Medulla oblongata (tissue), 1 donor: ENCODE data around the gene CAMK2B.

Experiments used
- DNase-seq: peaks from one replicate; pipeline ENCODE4 v3.0.0-alpha.2; 2015; ENCODE audit errors: extremely low spot score

Gene CAMK2B

DNA sequence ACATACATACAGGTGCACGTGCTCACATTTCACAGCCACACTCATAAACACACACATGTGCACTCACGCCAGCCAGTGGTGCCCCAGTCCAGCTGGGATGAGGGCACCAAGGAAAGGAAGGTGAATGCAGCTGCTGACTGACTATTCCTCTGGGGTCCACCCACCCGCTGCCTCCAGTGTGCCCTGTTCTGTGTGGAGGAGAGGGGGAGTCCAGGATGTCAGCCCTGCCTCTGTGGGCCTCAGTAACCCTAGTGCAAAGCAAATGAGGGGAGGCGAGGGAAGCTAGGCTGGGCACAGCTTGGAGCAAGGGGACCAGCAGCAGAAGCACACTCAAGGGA lies 67.0 kb downstream of the CAMK2B start:
- DNase-seq, result no peak

- DNase-seq, result peak; percentile 47
These were observed 67.6 kb downstream of the CAMK2B start for GRCh38 chr7:44257618-44258422.

GRCh38 chr7:44257213-44257612 lies 68.2 kb downstream of the CAMK2B start:
- no peak for DNase-seq

- no peak for DNase-seq
These were observed 68.9 kb downstream of the CAMK2B start for GRCh38 chr7:44256459-44256858.

DNA sequence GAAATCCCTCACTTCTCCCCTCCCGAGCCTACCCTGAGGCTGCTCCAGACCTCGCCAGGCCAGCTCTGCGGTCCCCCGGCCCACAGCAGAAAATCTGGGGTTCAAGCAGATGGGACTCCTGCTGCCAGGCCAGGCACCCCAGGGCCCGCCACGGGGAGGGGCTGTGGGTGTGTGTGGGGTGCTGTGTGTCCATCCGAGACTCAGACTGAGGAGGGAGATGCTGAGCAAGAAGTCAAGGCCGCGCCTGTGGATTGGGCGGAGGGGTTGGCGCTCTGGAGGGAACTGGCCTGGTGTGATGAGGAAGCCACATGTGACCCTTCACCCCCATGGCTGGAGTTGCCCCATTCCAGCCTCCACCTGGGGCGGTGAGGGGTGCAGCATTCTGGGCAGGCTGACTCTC lies 73.5 kb downstream of the CAMK2B start:
- DNase-seq, result no peak

DNA sequence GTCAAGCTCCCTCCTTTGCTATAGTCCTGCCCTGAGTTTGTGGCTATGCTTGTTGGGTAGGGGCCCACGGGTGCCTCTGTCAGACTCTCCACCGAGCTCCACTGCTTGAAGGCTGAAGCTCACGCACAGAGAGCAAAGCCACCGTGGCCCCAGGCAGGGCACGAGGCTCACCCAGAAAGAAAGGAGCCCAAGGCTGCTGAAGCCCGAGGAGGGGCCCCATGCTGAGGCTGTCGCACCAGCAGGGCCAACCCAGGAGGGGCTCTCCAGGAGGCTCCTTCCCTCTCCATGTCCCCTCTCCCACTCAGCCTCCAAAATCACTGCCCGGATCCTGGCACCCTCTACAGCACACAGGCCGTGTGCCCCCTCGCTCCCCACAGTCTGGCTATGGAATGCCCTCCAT lies 74.1 kb downstream of the CAMK2B start:
- DNase-seq, result no peak

DNA sequence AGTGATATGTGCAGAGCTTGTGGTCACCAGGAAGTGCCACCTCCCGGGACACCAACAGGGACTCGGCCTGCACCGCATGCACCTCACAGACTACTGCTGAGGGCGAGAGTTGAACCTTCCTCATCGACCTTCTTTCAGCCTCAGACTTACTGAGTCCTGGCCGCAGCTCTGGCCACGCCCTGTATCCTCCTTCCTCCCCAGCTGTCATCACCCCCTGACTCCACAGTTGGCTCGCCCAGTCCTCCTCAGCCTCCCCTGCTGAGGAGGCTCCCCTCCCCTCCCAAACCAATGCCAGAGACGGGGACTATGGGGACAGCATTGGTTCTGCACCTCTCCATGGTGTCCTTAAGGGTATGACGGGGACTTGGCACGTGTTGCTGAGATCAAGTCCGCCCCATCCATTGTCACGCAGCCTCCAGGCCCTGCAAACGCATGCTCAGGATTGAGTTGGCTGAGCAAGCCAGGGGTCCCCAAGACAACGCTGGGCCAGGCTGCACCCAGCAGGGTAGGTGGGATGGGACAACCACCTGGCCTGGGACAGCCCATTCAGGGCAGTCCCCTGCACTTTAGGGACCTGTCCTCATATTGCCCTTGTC lies 75.7 kb downstream of the CAMK2B start:
- DNase-seq, result no peak

DNA sequence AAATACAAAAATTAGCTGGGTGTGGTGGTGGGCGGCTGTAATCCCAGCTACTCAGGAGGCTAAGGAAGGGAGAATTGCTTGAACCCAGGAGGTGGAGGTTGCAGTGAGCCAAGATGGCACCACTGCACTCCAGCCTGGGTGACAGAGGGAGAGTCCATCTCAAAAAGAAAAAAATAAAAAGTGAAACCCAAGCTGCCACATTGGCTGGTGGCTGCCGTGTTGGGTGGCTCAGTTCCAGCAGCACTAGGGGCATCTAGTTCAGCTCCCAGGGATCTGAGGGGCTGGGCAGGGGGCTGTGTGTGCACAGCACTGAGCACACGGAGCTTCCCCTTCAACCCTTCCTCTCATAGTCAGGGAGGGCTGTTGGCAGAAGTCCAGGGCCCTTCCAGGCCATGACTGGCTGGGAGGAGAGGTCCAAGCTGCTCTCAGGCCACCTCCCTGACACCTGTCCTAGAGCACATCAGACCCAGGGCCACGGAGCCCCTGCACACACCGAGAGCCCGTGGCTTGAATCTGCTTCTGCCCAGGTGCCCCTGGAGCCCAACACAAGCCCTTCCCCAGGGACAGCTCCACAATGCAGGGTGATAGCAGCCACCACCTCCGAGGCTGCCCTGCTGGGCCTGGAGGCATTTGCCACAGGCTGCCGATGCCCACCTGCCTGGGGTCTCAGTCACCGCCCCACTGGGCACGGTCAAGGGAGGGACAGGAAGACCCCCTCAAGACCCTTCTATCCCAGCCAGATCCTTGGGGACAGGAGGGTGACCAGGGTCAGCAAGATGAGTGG lies 77.3 kb downstream of the CAMK2B start:
- no peak for DNase-seq

DNA sequence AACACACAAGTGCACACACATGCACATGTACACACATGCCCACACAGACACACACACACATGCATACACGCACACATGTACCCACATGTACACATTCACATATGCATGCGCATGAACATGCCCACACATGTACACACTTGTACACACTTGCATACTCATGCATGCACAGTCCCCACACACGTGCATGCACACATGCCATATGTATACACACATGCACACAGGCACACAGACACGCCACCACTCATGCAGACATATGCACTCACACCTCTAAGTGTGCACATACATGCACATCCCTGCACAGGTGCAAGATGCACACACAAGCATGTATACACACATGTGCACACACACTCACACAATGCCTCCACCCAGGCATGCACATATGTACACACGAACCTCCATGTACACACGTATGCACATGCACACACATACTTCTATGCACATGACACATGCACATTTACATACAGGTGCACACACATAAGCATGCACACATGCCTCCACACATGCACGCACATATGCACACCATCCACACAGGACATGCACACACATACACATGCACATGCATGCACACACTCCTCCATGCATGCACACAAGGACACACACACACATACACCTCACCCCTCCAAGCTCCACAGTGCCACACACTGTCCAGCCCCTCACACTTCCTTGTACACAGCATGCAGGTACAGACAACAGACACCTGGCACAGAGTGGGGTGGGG lies 78.8 kb downstream of the CAMK2B start:
- no peak for DNase-seq

GRCh38 chr7:44244282-44244681 lies 81.1 kb downstream of the CAMK2B start:
- no peak for DNase-seq

- DNase-seq, result no peak
These were observed 83.3 kb downstream of the CAMK2B start for GRCh38 chr7:44242091-44242490.

DNA sequence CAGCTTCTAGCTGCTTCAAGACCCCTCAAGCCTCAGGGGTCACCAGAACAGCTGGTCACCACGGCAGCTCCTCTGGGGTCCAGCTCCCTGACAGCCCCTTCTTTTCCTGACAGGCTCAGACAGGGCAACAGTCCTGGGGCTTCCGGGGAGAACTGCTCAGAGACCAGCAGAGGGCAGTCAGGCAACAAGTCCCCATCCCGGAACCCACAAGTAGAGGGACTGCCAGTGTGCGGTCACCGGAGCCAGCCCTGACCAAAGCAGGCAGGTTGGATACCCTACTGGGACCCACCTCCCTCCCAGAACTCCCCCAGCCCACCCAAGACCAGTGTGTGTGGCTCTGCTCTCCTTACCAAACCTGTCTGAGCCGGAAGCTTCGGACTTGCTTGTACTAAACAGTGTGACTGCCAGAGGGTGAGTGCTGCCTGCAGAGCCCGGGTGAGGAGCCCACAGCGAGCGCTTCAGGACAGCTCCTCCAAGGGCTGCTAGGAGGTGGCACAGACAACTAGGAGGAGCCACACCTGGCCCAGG lies 84.3 kb downstream of the CAMK2B start:
- DNase-seq, result peak; percentile 89

- no peak for DNase-seq
These were observed 85.0 kb downstream of the CAMK2B start for GRCh38 chr7:44240376-44240775.

DNA sequence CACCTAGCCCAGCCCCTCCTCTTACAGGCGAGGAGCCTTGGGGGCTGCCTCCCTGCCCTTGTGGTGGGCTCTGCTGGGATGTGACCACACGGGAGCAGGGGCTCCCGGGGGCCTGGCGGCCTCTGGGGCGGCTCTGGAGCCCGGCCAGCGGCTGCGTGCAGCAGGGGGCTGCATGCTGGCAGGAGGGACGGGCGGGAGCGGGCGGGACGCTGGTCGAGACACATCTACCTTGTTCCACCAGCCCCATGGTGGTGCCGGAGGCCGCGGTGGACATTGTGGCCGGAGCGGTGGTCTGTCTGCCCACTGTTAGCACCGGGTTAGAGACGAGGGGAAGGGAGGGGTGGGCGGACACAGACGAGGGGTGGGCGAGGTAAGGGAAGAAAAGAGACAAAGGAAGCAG lies 86.0 kb downstream of the CAMK2B start:
- no peak for DNase-seq

GRCh38 chr7:44238116-44238695 lies 87.2 kb downstream of the CAMK2B start:
- no peak for DNase-seq

DNA sequence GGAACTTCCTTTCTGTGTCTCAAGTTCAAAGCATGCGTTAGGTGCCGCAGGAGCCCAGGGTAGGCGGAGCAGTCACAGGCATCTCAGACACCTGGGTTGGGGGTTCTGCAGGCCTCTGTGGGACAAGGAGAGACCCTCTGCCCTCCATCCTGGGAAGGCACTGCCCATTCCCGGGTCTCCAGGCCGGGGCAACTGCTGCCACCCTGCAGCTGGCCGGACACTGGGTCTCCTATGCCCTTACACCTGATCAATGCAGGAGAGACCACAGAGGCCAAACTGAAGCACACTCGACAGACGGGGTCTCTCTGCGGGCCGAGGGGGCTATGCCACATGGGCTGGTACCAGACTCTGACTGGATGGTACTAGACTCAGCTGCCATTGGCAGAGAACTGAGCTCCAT lies 87.7 kb downstream of the CAMK2B start:
- DNase-seq, result no peak

- no peak for DNase-seq
These were observed 89.1 kb downstream of the CAMK2B start for GRCh38 chr7:44236333-44236728.

GRCh38 chr7:44235582-44236332 lies 89.6 kb downstream of the CAMK2B start:
- peak; percentile 62 for DNase-seq

DNA sequence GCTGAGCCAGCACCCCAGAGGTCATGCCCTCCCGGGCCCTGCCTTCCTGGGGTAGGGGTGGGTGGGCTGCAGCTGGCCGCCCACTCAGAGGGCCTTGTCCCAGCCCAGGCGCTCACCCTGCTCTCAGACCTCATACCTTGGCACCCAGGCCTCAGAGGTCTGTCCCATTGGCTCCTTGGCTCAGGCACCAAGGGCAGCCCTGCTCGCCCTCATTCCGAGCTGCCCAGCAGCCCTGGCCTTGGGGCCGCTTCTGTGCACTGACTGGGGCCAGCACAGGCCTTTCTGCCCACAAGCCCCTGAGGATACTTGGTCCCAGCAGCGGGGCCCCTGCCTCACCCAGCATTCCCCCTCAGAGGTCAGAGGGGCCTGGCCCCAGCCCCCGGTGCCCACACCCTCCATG lies 90.3 kb downstream of the CAMK2B start:
- DNase-seq, result no peak

DNA sequence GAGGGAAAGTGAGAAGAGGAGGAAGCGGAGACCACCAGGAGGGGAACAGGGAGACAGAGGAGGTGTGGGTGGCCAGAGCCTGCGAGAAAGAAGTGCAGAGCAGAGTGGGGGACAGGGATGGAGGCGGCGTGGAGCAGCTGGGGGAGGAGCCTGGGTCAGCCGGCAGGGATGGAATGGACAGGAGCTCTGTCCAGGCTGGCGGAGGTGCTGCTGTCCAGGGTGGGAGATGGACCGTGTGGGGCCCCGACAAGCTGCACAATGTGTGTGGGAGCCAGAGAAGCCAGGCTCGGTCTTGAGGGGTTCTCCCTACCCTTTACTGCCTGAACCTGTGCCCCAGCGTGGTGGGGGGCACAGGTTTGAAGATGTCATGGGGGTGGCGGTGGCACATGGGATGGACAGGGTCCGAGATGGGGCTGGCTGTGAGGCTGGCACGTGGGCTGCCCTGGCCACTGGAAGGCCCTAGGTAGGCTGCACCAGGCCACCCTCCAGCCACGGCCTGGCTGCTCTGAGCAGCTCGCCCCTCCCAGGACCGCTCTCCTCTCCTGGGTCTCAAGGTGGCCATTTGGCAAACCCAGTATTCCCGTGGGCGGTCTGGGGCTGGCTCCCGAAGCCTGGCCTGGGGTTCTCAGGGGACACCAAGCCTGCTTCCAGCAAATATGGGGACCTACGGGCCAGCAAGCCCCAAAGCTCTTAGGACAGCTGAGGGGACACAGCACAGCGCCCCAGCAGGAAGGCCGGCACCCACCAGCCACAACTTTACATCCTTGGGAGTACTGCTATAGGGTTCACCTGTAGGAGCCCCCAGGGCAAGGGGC lies 92.3 kb downstream of the CAMK2B start:
- no peak for DNase-seq
